ENCODE measurements around the gene GABARAP. TPM values are rescaled to one million over a fixed set of nuclear protein-coding genes. Genes with fewer than 3 reads are reported as not detected.

GABARAP gene
- polyA plus RNA-seq, 1 donor (not counting 4 experiments of a cell fraction or from before 2014, with no cell fraction given), result 271 TPM

- dilution Hi-C loops (cut with MboI; ENCODE audit: extremely low pct_ligation_motif_present, low sequenced_read_pairs), result no loop called here
- Histone ChIP-seq H3K9ac (ENCODE audit: control insufficient read depth, extremely low read depth, insufficient read depth, low read length) (no peak overlapping the region), H4K20me1 (ENCODE audit: control insufficient read depth, extremely low read depth, insufficient read depth, low read length) (peaks cover 3% of the 10 kb centered on the region), H3K27ac (ENCODE audit: control insufficient read depth, insufficient read depth, low read length) (no peak overlapping the region), H2AFZ (ENCODE audit: control insufficient read depth, low read length) (no peak overlapping the region), H3K4me1 (ENCODE audit: control insufficient read depth, extremely low read depth, insufficient read depth, low read length) (peaks cover 24% of the 10 kb centered on the region), H3K4me3 (ENCODE audit: control insufficient read depth in 2 of 3, extremely low read depth in 1 of 3, insufficient read depth in 2 of 3, low read depth in 1 of 3, low read length in 3 of 3) (no peak overlapping the region), H3K27me3 (ENCODE audit: control insufficient read depth, extremely low read depth, insufficient read depth, low read length) (peaks cover 10% of the 10 kb centered on the region), H3K9me3 (ENCODE audit: control insufficient read depth, low read depth, low read length) (no peaks in the 10 kb centered on the region), H3K9me1 (ENCODE audit: control insufficient read depth, extremely low read depth, insufficient read depth, low read length) (no peaks in the 10 kb centered on the region), H3K79me2 (ENCODE audit: control insufficient read depth, insufficient read depth, low read length) (peaks cover 6% of the 10 kb centered on the region), H3K4me2 (ENCODE audit: control insufficient read depth, extremely low read depth, insufficient read depth, low read depth, low read length) (peak overlapping the region; percentile 63), H3K36me3 (ENCODE audit: control insufficient read depth in 2 of 2, extremely low read depth in 1 of 2, insufficient read depth in 2 of 2, low read length in 2 of 2) (no peaks in the 10 kb centered on the region)
- FAIRE-seq (peak; percentile 92), DNase-seq (ENCODE audit: low read depth, low spot score) (no peak)
- TF ChIP-seq CTCF (optimal IDR thresholded peaks at IDR 0.05 in 1 of 3, IDR thresholded peaks at IDR 0.05 in 1 of 3, conservative IDR thresholded peaks at IDR 0.05 in 1 of 3; ENCODE audit: extremely low read depth in 1 of 3, insufficient read depth in 2 of 3, low read length in 3 of 3) (no peak), EZH2 (IDR thresholded peaks at IDR 0.05; ENCODE audit: low read length) (no peak)
Observed at GRCh38 chr17:7215136-7215638, 27.1 kb downstream of the GABARAP start.

- Histone ChIP-seq H3K9ac (ENCODE audit: control insufficient read depth, extremely low read depth, insufficient read depth, low read length) (peak overlapping the region; percentile 52), H3K4me3 (ENCODE audit: control insufficient read depth in 2 of 3, extremely low read depth in 1 of 3, insufficient read depth in 2 of 3, low read depth in 1 of 3, low read length in 3 of 3) (peak overlapping the region; percentile 31 to 62 (median 57)), H2AFZ (ENCODE audit: control insufficient read depth, low read length) (peak overlapping the region; percentile 22), H3K4me1 (ENCODE audit: control insufficient read depth, extremely low read depth, insufficient read depth, low read length) (peaks cover 23% of the 10 kb centered on the region), H3K4me2 (ENCODE audit: control insufficient read depth, extremely low read depth, insufficient read depth, low read depth, low read length) (peak overlapping the region; percentile 63), H3K9me3 (ENCODE audit: control insufficient read depth, low read depth, low read length) (no peaks in the 10 kb centered on the region), H3K27ac (ENCODE audit: control insufficient read depth, insufficient read depth, low read length) (peak overlapping the region; percentile 47), H3K27me3 (ENCODE audit: control insufficient read depth, extremely low read depth, insufficient read depth, low read length) (peaks cover 10% of the 10 kb centered on the region), H3K36me3 (ENCODE audit: control insufficient read depth in 2 of 2, extremely low read depth in 1 of 2, insufficient read depth in 2 of 2, low read length in 2 of 2) (no peaks in the 10 kb centered on the region), H3K79me2 (ENCODE audit: control insufficient read depth, insufficient read depth, low read length) (peaks cover 6% of the 10 kb centered on the region), H4K20me1 (ENCODE audit: control insufficient read depth, extremely low read depth, insufficient read depth, low read length) (peaks cover 3% of the 10 kb centered on the region), H3K9me1 (ENCODE audit: control insufficient read depth, extremely low read depth, insufficient read depth, low read length) (no peaks in the 10 kb centered on the region)
- dilution Hi-C loops (cut with MboI; ENCODE audit: extremely low pct_ligation_motif_present, low sequenced_read_pairs), result no loop called here
- peak; percentile 69 for FAIRE-seq
- peak; percentile 84 for DNase-seq (ENCODE audit: low read depth, low spot score)
- TF ChIP-seq CTCF (optimal IDR thresholded peaks at IDR 0.05 in 1 of 3, IDR thresholded peaks at IDR 0.05 in 1 of 3, conservative IDR thresholded peaks at IDR 0.05 in 1 of 3; ENCODE audit: extremely low read depth in 1 of 3, insufficient read depth in 2 of 3, low read length in 3 of 3), result peak; percentile 67 to 84 (median 68)
- TF ChIP-seq EZH2 (IDR thresholded peaks at IDR 0.05; ENCODE audit: low read length), result no peak
Observed at GRCh38 chr17:7214300-7215135, 27.7 kb downstream of the GABARAP start.
